ENCODE measurements around the gene CSNK1A1L.

The CSNK1A1L gene

DNA sequence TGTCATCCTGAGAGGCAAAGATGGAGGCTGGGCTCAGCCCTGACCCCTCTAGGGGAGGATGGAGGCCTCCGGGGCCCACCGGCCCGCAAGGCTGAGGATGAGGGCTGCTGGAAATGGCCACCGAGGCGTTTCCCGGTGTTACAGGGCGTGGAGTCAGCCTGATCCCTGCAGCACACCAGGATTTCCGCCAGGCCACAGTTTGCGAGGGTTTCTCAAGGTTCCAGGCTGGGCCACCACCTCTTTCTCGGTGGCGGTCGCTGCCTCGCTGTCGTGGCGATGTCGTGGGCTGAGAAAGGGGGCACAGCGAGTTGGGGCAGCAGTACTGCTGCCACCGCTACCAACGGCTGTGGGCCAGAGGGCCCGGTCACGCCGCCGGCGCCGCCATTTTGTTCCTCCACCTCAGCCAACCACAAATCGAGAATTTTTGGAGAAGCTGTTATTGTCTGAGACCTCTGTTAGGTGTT lies at the start of gene CSNK1A1L:
TSS of gene CSNK1A1L (minus strand) at position 414 of the 464 bp plus-strand sequence. CDS start at position 6, 408 bp downstream.
- no peak for DNase-seq

DNA sequence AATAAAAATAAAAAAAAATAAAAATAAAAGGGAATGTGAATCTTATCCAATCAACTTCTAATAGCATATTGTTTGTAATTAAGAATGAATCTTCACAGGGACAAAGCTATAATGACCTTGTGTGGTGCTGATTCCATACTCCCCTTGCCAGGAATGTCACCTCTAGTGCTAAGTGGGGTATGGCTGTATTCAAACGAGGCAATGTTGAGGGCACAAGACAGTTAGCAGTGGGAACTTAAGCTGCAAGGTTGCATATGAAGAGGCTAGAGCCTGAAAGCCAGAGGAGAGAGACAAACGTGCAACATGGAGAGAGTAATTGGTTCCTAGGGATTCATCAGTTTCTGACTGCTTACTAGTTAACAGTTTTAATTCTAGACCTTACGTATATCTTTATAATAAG lies 43.9 kb upstream of the CSNK1A1L start:
- DNase-seq: no peak

GRCh38 chr13:37148501-37148900 lies 43.0 kb upstream of the CSNK1A1L start:
- no peak for DNase-seq

DNA sequence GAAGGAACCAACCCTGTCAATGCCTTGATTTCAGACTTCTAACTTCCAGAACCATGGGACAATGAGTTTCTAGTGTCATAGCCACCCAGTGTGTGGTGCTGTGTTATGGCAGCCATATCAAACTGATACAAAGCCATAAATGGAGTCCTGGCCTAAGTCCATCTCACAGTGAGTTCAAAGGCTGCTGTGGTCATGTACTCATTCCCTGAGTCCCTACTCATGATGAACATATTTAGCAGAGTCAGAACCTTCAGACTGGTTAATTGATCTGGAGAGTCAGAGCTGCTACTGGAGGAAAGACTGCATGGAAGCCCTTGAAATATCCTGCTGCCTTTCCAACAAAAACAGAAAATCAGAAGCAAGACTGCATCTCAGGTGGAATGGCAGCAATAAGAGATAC lies 39.2 kb upstream of the CSNK1A1L start:
- DNase-seq: no peak

DNA sequence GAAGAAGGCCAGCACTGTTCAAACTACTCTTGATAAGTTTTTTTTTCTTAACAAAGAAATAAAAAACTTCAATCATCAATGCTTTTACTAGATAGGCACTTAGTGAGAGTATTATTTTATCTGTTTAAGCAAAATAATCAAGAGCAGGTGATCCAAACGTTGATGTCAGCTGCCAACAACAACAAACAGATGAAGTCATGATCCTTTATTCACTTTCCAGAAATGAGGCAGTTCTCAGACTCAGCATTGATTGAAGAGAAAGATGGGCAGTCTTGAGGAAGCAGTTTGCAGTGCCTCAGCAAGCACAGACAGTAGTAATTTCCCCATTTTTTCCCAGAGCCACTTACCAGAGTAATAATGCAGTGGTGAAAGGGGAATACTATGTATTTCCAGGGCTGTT lies 38.4 kb upstream of the CSNK1A1L start:
- no peak for DNase-seq

GRCh38 chr13:37142877-37143276 lies 37.4 kb upstream of the CSNK1A1L start:
- DNase-seq: no peak

- DNase-seq: no peak
Measured at GRCh38 chr13:37141011-37141410, 35.5 kb upstream of the CSNK1A1L start.

DNA sequence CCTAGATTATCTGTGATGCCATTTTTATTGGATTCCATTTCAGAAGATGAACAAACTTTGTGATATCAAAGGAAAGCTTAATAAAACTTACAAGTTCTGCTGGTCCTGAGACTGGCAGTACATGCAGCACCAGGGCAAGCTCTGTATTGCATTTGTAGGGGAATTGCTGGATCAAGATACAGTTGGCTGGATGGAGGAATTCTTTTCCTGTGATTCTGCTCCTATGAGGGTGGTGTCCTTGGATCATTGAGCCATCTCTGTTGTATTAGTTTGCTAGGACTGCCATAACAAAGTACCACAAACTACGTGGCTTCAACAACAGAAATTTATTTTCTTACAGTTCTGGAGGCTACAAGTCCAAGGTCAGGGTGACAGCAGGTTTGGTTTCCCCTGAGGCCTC lies 33.9 kb upstream of the CSNK1A1L start:
- no peak for DNase-seq

- no peak for DNase-seq
Measured at GRCh38 chr13:37138926-37139325, 33.5 kb upstream of the CSNK1A1L start.

DNA sequence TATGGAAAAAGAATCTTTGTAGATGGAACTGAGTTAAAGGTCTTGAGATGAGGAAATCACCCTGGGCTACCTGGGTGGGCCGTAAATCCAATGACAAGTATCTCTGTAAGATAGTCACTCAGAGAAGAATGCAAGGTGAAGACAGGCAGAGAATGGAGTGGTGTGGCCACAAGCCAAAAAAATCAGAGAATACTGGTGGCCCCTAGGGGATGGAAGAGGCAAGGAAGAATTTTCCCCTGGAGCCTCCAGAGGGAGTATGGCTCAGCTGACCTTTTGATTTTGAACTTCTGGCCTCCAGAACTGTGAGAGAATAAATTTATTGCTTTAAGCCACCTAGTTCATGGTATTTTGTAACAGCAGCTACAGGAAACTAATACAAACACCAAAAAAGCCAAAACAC lies 32.7 kb upstream of the CSNK1A1L start:
- peak; percentile 2 for DNase-seq

DNA sequence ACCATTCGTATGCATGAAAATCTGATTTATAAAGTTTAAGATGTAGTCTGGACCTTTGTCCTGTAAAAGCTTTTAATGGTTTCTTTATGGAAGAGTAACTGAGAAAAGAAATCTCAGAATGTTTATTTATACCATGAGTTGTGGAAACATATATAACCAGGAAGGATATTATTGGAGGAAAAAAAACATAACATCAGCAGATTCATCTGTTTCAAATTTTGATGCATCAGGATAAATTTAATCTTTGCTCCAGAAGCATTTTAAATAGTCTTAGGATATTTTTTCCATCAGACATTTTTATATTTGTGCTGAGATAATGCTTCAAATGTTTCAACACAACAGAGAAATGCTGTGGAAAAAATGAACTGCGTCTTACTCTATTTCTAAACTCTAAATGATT lies 31.2 kb upstream of the CSNK1A1L start:
- DNase-seq: no peak

- DNase-seq: no peak
Measured at GRCh38 chr13:37136187-37136586, 30.7 kb upstream of the CSNK1A1L start.

- no peak for DNase-seq
Measured at GRCh38 chr13:37134411-37135041, 29.1 kb upstream of the CSNK1A1L start.

DNA sequence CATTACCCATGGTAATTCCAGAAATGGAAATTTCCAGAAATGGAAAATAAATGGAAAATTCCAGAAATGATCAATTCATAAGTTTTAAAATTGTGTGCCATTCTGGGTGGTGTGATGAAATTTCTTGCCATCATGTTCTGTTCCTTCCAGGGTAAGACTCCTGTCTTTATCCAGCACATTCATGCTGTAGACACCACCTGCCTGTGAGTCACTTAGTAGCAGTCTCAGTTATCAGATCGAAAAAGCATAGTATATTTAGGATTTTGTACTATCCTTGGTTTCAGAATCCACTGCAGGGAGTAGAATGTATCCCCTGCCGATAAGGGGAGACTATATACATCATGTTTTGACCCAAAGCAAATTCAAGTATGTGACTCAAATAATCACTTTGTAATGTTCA lies 26.7 kb upstream of the CSNK1A1L start:
- no peak for DNase-seq

DNA sequence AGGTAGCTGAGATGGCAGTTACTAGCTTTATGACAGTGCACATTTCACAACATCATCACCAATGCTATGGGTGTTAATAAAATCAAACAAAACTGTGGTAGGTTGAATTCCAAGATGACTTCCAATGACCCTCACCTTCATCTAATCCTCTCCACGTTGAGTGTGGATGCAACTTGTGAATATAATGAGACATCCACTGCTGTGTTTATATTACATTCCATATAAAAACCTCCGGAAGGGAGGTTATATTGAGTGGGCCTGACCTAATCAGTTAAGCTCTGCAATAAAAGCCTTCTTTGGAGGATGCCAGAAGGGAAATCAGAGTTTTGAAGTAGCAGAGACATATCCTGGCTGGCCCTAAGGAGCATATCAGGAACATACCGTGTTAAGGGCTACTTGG lies 25.6 kb upstream of the CSNK1A1L start:
- DNase-seq: no peak

GRCh38 chr13:37129866-37130265 lies 24.4 kb upstream of the CSNK1A1L start:
- no peak for DNase-seq

DNA sequence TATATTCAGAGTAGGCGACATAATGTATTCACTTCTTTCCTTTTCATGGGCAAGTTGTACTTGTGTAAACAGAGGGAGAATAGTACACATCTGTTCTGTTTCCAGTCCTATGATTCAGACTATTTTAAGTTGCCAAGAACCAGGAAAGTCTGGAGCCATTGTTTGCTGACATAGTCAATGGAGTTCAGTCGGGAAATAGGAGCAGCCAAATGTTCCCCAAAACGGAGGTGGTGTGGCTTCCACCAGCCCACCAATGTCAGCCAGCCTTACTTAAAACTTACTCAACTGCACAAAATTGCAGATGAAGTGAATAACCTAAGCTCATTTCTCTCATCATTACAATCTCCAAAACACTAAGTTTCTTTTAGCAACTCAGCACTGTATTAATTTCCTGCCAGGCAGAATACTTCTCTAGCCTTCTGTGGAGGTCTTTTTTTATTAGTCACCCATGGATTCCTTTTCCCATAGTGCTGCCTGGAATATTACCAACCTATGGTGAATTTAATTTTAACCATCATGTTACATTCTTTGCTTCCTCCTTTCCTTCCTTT lies 22.3 kb upstream of the CSNK1A1L start:
- peak; percentile 52 for DNase-seq

- DNase-seq: no peak
Measured at GRCh38 chr13:37123337-37123736, 17.9 kb upstream of the CSNK1A1L start.

DNA sequence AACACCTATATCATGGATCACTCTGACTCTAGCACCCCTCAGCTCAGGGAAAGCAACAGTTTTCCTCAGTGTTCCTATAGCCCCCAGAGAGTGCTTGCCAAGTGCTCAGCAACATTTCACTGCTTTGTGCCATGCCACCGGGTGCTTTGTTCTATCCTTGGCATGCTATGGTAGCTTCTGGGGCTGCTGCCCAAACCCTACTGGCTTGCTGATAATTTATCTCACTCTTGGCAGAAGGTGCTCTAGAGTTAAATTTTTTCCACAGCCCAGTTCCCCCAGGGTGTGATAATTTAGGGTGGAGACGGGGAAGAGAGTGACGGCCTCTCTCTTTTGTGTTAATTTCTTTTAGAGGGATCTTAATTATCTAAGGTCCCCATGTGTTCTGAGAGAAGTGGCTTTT lies 12.6 kb upstream of the CSNK1A1L start:
- DNase-seq: no peak

DNA sequence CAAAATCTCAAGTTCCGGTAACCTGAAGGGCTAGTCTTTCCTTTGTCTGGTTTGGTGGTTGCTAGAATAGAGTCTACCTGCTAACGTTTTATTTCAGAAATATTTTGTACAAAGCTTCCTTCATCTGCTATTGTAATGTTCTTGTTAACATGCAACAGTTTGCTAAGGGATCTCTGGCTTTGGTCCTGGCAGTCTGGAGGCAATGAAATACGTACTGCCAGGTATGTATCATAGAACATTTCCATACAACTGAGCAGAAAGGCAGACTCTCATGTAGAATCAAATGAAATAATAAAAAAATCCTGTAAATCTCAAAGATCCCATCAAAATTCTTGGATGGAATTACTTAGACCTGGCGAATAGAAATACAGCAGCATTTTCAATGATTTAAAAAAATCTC lies 8.8 kb upstream of the CSNK1A1L start:
- no peak for DNase-seq

DNA sequence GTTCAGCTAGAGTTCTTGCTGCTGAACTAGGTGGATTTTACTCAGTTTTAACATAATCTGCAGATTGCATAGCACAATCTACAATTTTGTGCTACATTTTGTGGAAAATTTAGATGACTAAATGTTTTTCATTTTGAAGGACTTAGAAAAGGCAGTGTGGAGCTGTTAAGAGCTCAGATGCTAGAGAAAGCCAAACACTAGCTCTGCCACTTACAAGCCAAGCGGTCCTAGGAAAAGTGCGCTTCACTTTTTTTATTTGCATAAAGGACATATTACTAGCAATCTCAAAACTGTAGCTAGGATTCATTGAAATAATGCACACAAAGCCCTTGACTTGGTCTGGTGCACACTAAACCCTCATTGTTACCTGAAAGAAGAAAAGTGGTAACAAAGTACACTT lies 8.1 kb upstream of the CSNK1A1L start:
- DNase-seq: no peak

DNA sequence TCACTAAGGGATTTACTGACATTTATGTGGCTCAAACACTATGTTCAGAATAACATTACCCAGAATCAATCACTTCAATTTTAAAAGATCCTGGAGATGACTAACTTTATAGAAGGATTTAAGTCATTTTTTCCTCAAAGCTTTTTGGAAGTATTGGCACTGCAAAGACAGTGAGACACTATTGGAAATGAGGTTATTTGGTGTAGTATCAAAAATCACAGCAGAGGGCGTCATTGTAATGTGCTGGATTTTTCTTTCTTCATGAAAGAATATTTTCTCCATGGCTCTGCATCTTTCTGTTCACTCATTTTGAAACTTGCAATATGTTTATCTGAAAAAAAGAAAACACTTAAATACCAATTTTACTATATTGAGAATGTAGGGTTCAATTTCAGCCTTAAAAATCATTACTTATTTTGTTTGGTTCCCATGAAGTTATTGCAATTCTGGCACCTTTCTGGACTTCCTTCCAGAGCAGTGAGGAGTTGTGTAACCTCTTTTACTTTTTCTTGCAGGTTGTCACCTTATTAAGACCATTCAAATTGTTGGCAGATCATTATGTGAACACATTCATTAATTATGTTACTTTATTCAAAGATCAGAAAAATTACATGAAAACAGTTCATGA lies 3.7 kb upstream of the CSNK1A1L start:
- DNase-seq: no peak

GRCh38 chr13:37107868-37108267 lies 2.4 kb upstream of the CSNK1A1L start:
- DNase-seq: no peak

DNA sequence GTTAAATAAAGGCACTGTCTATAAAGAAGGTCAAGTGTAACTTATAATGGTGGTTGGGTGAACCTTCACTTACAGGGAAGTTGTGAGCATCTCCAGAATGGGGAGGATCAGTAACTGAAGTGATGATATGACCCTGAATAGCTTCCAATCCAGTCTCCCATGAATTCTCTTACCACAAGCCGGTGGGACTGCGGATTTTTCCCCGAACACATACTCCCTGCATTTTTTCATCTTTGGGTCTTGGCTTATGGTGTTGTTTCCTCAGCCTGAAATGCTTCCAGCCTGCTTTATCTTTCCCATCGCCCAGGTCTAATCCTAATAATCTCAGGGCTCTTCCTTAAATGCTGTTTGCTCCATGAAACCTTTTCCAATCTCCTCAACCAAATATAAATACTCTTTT lies 2.0 kb upstream of the CSNK1A1L start:
- no peak for DNase-seq

- no peak for DNase-seq
Measured at GRCh38 chr13:37106642-37107041, 1.2 kb upstream of the CSNK1A1L start.

Measured in DMS 273 treated with DMSO at 0.1 percent for 48 hours (cell line).